ENCODE data around the gene ITGB4. TPM values are rescaled to one million over a fixed set of nuclear protein-coding genes. Genes with fewer than 3 reads are reported as not detected.

Gene ITGB4
- total and polyA plus RNA-seq, 2 of the 13 experiments (the other 11 are each of a cell fraction or from before 2014, with no cell fraction given) = 6.9 to 14.5 TPM

DNA sequence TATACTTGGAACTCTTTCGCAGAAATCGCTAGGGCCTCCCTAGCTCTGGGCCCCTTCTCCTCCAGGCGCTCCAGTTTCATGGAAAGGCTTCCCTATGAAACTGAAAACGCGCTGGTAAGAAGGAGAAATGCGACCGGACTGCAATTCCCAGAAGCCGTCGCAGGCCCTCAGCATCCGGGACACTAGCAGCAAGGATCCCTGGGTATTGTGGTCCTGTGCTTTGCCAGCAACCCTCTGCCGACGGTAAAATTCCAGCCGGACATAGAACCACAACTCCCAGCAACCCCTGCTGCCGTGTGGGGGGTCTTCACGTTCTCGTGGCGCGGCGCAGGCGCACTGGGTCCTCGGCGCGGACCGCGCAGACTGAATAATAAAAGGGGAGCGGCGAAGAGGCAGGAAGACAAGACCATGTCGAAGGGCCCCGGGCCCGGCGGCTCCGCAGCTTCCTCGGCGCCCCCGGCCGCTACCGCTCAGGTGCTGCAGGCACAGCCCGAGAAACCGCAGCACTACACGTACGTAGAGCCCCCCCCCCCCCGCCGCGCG, 63.3 kb downstream of the ITGB4 start, which contains the start of gene UNK (continued):
- TF ChIP-seq BORCS8-MEF2B (CRISPR knock-in tag; IDR thresholded peaks at IDR 0.05) (peak; percentile 6; the same call in 1 of the 2 replicates), PCBP1 (IDR thresholded peaks at IDR 0.05; ENCODE audit: borderline replicate concordance, low read depth, low read length) (no peak), NFE2L1 (CRISPR knock-in tag; IDR thresholded peaks at IDR 0.05; ENCODE audit: borderline replicate concordance) (no peak), U2AF2 (IDR thresholded peaks at IDR 0.05; ENCODE audit: low read depth, low read length) (no peak), TBX2 (CRISPR knock-in tag; IDR thresholded peaks at IDR 0.05; ENCODE audit: borderline replicate concordance) (peak; percentile 87; the same call in 1 of the 2 replicates), U2AF1 (optimal IDR thresholded peaks at IDR 0.05; ENCODE audit: low read depth, low read length) (no peak), DR1 (CRISPR knock-in tag; IDR thresholded peaks at IDR 0.05) (peak; percentile 47; the same call in 1 of the 2 replicates), SKI (IDR thresholded peaks at IDR 0.05; ENCODE audit: partially characterized antibody) (peak; percentile 19), CENPBD1 (CRISPR knock-in tag; IDR thresholded peaks at IDR 0.05; ENCODE audit: borderline replicate concordance, low read depth) (no peak), YEATS4 (CRISPR knock-in tag; IDR thresholded peaks at IDR 0.05; ENCODE audit: borderline replicate concordance) (no peak), ZNF496 (CRISPR knock-in tag; IDR thresholded peaks at IDR 0.05; ENCODE audit: insufficient replicate concordance) (no peak), ZNF382 (CRISPR knock-in tag; IDR thresholded peaks at IDR 0.05; ENCODE audit: borderline replicate concordance) (no peak), ZBTB39 (CRISPR knock-in tag; IDR thresholded peaks at IDR 0.05) (no peak), ZBTB10 (CRISPR knock-in tag; IDR thresholded peaks at IDR 0.05; ENCODE audit: borderline replicate concordance) (peak; percentile 11; the same call in 1 of the 2 replicates), MIER3 (CRISPR knock-in tag; IDR thresholded peaks at IDR 0.05; ENCODE audit: borderline replicate concordance) (no peak), MIER2 (CRISPR knock-in tag; IDR thresholded peaks at IDR 0.05) (no peak), FOXK2 (IDR thresholded peaks at IDR 0.05) (peak; percentile 46; the same call in 1 of the 2 replicates), HMG20B (CRISPR knock-in tag; conservative IDR thresholded peaks at IDR 0.05) (no peak), IRX3 (CRISPR knock-in tag; IDR thresholded peaks at IDR 0.05; ENCODE audit: borderline replicate concordance, low read depth) (peak; percentile 72; the same call in 1 of the 2 replicates), LBX2 (CRISPR knock-in tag; IDR thresholded peaks at IDR 0.05; ENCODE audit: borderline replicate concordance) (no peak)
- TF ChIP-seq, protein P1, sequence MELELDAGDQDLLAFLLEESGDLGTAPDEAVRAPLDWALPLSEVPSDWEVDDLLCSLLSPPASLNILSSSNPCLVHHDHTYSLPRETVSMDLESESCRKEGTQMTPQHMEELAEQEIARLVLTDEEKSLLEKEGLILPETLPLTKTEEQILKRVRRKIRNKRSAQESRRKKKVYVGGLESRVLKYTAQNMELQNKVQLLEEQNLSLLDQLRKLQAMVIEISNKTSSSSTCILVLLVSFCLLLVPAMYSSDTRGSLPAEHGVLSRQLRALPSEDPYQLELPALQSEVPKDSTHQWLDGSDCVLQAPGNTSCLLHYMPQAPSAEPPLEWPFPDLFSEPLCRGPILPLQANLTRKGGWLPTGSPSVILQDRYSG (CRISPR knock-in tag; IDR thresholded peaks at IDR 0.05) = 0 out of 2 replicates have a peak, but pooled peaks have one; percentile 2
